Measurements from ENCODE around the gene RNF19B. TPM values are rescaled to one million over a fixed set of nuclear protein-coding genes. Genes with fewer than 3 reads are reported as not detected.

RNF19B gene
- total and polyA plus RNA-seq, 2 of the 8 experiments (the other 6 are each of a cell fraction or from before 2014, with no cell fraction given): 9.2 to 11.2 TPM

DNA sequence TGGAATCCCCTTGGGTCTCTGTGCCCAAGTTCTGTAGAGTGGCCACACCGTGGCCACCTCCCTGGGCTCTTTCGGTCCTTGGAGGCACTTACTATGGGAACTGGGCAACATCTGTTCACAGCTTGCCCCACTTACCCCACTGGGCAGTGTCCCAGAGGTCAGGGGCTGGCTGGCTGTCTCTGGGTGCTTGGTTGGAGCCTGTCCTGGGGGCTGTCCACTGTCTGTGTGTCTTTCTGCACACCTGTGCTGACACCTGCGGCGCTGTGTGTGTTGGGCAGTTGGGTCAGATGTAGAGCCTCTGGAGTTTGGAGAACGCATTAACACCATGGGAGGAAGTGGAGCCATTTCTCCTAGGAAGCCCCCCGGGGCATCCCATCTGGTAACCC, 62.1 kb downstream of the RNF19B start:
- Histone ChIP-seq H4K20me1 (replicated peaks in 1 of 2; ENCODE audit: control insufficient read depth in 1 of 2, insufficient read depth in 2 of 2, low read length in 2 of 2) (peaks cover 2 to 4% of the 10 kb centered on the region in 2 experiments), H3K56ac (replicated peaks; ENCODE audit: insufficient read length, low read depth, low read length) (no peak overlapping the region), H2AK5ac (ENCODE audit: low read depth, low read length) (no peak overlapping the region), H3K79me2 (ENCODE audit: control insufficient read depth in 1 of 2, insufficient read depth in 2 of 2, low read length in 2 of 2) (no peaks in the 10 kb centered on the region), H2BK20ac (ENCODE audit: low read length) (no peak overlapping the region), H3K23me2 (ENCODE audit: low read depth, low read length) (peaks cover 11% of the 10 kb centered on the region; the same call in 1 of the 2 replicates), H4K8ac (ENCODE audit: extremely low read depth, insufficient read depth, low read length) (no peak overlapping the region), H3K36me3 (ENCODE audit: control insufficient read depth in 2 of 4, insufficient read depth in 4 of 4, low read length in 3 of 4) (no peaks in the 10 kb centered on the region), H4K5ac (ENCODE audit: insufficient read length, low read depth, low read length) (no peak overlapping the region), H3K4ac (replicated peaks; ENCODE audit: insufficient read length, low read depth, low read length) (no peak overlapping the region), H2BK120ac (replicated peaks; ENCODE audit: low read depth, low read length) (no peak overlapping the region), H3K9me3 (ENCODE audit: insufficient read depth in 2 of 2, low read depth in 1 of 2, low read length in 1 of 2) (no peaks in the 10 kb centered on the region), H2BK12ac (ENCODE audit: low read depth, low read length) (no peak overlapping the region), H2BK5ac (ENCODE audit: low read depth, low read length) (no peak overlapping the region), H3K79me1 (ENCODE audit: low read depth, low read length) (no peaks in the 10 kb centered on the region), H3K4me2 (ENCODE audit: insufficient read depth in 1 of 2, low read depth in 2 of 2, low read length in 2 of 2) (no peak overlapping the region), H2BK15ac (ENCODE audit: low read length) (no peak overlapping the region), H3K18ac (ENCODE audit: extremely low read depth, low read length) (no peak overlapping the region; the same call in 1 of the 2 replicates), H3K4me1 (replicated peaks in 1 of 4; ENCODE audit: control insufficient read depth in 3 of 4, insufficient read depth in 4 of 4, low read length in 3 of 4) (peaks cover 0 to 11% (median 8%) of the 10 kb centered on the region in 4 experiments; a peak in 6 of 7 replicates), H3K4me3 (ENCODE audit: extremely low read depth in 1 of 4, insufficient read depth in 2 of 4, low read depth in 3 of 4, low read length in 4 of 4) (no peak overlapping the region), H3K9ac (replicated peaks in 1 of 4; ENCODE audit: extremely low read depth in 1 of 4, low read depth in 3 of 4, low read length in 3 of 4) (no peak overlapping the region), H3K23ac (ENCODE audit: insufficient read length) (no peak overlapping the region), H3K27ac (ENCODE audit: low read depth, low read length) (no peak overlapping the region), H2AFZ (ENCODE audit: low read length) (no peak overlapping the region), H3K27me3 (replicated peaks in 1 of 4; ENCODE audit: control insufficient read depth in 3 of 4, extremely low read depth in 1 of 4, insufficient read depth in 3 of 4, low read length in 3 of 4) (peaks cover 14 to 40% (median 34%) of the 10 kb centered on the region in 4 experiments), H3K14ac (ENCODE audit: insufficient read length) (no peak overlapping the region), H4K91ac (replicated peaks; ENCODE audit: insufficient read length, low read length) (no peak overlapping the region)
- POLR2A ChIA-PET (ENCODE audit: partially characterized antibody): interaction anchor here (0.6 kb wide), 1 partner anchor 20 kb away, joined by 3 read pairs; no protein-coding TSS in a partner anchor
- FAIRE-seq (no peak), DNase-seq (ENCODE audit: low read depth in 1 of 2, low spot score in 2 of 2) (no peak)
- WGBS, 2 experiments (ENCODE audit: extremely low coverage in 1 of 2, insufficient coverage in 1 of 2, insufficient read length in 1 of 2, insufficient replicate concordance in 2 of 2, low coverage in 1 of 2, low lambda C conversion rate in 2 of 2, missing lambda C conversion rate in 1 of 2): 78% methylated on average over 6 of the region's 6 CpGs; no CpG with 5 or more reads in 1 of the 2 experiments
- CTCF ChIA-PET (ENCODE audit: partially characterized antibody): interaction anchor here (0.6 to 1.7 kb wide), 5 partner anchors 10 to 266 kb away, joined by 3 to 7 read pairs (median 4); partner anchors contain the start of gene HPCA
- TF ChIP-seq CTBP2 (IDR thresholded peaks at IDR 0.05; ENCODE audit: borderline replicate concordance, insufficient read depth, insufficient read length, low read length) (no peak), SP4 (IDR thresholded peaks at IDR 0.05; ENCODE audit: low read length) (no peak)
